ENCODE measurements around the gene VGLL3.

VGLL3 gene

DNA sequence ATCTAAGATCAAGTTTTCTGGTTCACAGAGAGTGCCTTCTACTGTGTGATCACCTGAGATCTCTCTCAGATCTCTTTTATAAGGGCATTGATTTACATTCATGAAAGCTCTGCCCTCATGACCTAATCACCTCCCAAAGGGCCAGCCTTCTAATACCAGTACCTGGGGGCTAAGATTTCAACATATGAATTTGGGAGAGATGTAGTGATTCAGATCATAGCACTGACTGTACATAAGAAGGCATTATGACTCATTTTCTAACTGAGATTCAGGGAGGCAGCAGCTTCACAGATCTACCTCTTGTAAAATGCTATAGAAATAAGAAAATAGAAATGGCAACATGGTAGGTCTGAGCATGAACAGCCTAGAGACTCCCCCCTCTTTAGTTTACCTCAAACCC is 39.6 kb downstream of the VGLL3 start:
- DNase-seq (ENCODE audit: low read depth in 2 of 2), result no peak

DNA sequence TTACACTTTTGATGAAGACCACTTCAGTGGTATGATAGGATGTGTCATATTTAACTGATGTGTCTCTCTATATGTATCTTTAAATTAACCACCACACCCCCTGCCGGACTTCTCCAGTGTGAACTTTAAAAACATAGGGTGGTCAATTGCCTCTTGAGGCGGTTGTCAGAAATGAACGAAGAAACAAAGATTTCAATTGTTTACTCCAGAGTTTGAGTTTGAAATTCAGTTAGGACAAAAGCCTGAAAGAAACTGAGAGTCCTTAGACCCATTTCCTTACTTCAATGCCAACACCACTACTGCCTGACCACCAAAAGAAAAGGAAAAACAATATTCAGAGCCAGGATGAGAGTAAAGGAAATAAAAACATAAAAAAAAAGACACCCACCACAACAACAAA is 40.2 kb downstream of the VGLL3 start:
- no peak for DNase-seq (ENCODE audit: low read depth in 2 of 2)

DNA sequence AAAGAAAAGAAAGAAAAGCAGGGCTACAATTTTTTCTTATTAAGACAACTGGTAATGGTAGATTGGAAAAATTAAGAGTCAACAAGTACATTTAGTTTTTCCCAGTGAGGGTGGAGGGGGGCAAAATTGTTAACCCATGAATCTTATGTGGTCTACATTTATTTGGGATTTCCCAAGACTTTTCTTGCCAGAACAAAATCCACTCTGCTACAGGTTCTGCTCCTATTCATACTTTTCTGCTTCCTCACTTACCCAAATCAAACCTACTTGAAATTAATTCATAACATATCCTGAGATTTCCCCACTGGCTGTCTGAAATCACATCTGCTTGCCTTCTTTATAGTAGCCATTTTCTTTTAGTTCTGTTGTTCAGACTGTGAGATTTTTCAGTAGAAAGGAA is 41.1 kb downstream of the VGLL3 start:
- no peak for DNase-seq (ENCODE audit: low read depth in 2 of 2)

DNA sequence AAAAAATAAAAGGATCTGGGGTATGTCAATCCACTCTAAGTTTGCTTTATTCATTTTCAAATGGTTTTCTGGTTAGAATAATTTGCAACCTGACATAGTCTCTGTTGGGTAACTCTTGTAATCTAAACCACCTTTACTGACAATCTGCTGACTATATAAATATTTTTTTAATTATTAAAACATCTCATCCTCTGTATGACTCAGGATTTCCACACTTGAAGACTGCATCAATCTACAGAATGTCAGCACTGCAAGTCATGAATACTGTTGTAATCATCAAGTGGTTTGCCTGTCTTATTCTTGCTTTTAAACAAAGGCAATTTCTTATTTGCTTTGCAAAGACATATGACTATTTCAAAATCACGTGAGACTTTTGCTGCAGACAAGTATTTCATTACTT is 42.1 kb downstream of the VGLL3 start:
- DNase-seq (ENCODE audit: low read depth in 2 of 2), result no peak

DNA sequence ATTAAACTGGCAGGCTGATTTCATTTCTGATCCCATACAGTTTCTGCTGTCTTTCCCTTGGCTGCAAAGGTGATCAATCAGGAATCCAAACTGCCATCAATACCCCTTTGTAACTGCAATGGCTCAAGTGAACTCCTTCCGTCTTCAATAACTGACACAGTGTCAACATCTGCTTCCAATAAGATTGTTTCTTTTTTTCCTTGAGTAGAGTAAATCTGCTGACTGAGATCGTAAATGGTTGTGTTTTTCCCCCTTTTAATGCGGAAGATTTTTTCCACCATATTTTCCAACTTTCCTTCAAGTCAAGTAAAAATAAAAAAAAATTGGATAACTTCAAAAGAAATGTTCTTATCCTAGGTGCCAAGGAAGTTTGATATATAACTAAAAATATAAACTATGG is 48.7 kb downstream of the VGLL3 start:
- no peak for DNase-seq (ENCODE audit: low read depth in 2 of 2)

DNA sequence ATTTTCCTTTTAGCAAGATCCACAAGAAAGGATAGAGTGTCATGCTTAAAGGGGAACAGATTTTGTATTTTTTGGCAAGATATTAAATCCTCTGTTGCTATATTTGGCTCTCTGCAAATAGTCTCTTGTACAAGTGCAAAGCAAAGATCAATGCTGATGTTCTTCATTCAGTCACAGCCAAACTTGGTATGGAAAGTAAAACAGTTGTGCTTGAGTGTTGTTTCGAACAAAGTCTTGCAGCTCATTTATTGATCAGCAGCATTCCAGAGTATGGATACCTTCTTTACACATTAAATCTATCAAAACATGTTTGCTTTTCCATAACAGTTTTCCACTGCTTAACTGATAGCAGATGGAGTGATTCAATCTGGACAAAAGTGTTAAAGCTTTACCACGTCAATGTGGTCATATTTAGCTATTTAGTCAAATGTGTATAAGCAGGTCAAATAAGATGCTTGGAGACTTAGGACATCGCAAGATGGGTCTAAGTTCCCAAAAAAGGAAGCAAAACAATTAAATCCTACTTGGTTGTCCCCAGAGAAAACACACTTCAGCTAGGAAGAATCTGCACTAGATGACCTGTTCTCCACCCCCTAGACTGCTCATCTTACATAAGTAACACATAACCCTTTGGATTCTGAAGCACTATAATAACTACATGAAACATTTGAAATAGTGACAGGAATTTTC is 52.4 kb downstream of the VGLL3 start:
- DNase-seq (ENCODE audit: low read depth in 2 of 2), result no peak

DNA sequence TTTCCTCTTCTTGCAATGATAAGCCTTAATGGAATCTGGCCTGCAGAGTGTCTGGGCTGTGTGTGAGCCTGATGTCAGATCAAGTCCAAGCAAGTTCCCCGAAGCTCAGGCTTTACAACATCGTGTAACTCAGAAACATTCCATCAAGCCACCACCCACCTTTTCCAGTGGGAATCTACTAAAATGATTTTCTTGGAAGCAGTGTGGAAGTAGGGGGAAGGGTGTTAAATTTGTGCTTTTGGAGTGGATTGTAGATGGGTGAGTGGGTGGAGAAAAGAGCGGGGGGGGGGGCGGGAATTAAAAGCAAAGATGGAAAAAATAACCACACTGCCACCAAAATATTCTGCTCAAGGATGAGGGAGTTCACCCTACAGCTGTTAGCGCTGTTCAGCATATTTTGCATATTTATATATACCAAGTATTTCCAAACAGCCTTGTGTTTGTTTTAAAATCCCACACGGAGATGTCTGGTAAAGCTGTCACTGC is 53.6 kb downstream of the VGLL3 start:
- DNase-seq (ENCODE audit: low read depth in 2 of 2), result no peak

DNA sequence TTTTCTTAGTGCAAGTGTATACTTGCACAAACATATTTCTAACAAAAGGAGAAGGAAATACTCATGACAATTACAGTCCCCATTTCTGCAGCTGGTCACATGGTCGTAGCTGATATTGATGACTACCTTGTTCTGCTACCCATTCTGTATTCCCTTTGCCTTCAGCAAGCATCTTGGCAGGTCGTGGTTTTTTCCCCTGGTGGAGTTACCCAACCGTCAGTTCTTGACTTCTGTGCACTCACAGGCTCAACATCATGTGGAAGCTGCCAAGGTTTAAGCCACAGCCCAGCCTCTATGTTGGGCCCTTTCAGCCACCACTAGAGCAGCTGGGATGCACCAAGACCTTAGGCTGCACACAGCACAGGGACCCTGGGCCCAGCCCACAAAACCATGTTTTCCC is 56.1 kb downstream of the VGLL3 start:
- DNase-seq (ENCODE audit: low read depth in 2 of 2), result no peak

DNA sequence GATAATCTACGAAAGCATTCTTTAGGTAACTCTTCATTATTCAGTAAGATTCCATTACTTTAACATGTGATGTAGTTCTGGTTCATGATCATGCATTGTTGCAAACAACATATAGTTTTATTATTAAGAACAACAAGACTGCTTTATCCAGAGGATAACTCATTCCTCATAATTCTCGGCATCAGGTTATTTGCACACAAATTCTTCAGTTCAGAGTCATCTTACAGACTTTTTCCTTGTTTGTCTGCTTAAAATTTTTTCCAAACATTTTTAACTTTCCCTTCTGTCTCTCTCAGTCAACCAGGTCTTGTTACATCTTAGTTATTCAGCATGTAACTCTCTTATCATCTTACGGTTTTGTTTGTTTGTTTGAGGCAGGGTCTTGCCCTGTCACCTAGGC is 60.1 kb downstream of the VGLL3 start:
- no peak for DNase-seq (ENCODE audit: low read depth in 2 of 2)

DNA sequence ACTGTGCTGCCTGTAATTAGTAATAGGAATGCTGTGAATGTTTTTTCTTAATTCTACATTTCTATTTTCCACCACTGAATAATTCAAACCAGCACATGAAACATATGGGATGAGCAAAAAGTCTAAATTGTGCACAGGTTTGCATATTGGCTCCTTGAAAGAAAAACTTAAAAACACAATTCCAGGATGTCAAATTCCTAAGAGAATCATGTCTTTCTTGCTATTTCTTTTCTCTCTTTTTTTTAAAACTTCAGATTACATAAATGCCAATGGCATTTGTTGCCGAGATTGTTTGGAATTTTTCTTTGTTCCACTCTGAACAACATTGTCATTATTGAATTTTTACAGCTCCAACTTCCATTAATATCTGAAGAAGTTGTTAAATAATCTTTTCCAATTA is 60.8 kb downstream of the VGLL3 start:
- DNase-seq (ENCODE audit: low read depth in 2 of 2), result no peak

DNA sequence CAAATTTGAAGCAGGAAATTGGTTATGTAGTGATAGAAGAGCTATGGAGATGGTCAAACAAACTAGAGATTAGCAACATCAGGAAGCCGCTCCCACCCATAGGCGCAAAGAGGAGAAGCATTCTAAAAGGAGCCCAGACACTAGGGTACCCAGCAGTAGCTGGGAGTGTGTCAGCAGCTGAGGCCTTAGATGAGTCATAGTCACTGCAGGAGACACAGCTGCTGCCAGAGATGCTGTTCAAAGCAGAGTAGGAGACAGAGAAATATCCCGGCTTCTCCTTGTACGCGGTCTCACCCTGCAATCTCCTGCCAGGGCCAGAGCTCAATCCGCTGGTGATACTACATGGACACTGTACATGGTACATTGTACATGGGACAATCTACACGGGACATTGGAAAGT is 61.9 kb downstream of the VGLL3 start:
- no peak for DNase-seq (ENCODE audit: low read depth in 2 of 2)

DNA sequence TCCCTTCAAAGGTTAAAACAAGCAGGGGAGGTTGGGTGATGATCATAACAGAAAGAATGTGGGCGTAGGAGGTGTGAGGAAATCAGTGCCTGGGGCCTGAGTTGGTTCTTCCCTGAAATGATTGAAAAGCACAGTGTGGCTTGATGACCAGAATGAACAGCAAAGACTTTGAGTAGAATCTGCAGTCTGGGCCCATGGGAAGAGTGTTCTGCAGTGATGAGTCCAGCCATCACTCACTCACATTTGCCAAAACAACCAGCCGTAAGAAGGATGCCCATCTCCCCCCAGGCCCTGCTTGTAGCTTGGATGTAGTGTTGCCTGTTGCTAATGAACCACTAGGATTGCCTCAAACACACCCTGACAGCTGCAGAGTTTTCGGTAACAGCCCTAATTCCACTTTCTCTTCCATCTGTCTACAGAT is 67.9 kb downstream of the VGLL3 start:
- DNase-seq (ENCODE audit: low read depth in 2 of 2), result no peak

DNA sequence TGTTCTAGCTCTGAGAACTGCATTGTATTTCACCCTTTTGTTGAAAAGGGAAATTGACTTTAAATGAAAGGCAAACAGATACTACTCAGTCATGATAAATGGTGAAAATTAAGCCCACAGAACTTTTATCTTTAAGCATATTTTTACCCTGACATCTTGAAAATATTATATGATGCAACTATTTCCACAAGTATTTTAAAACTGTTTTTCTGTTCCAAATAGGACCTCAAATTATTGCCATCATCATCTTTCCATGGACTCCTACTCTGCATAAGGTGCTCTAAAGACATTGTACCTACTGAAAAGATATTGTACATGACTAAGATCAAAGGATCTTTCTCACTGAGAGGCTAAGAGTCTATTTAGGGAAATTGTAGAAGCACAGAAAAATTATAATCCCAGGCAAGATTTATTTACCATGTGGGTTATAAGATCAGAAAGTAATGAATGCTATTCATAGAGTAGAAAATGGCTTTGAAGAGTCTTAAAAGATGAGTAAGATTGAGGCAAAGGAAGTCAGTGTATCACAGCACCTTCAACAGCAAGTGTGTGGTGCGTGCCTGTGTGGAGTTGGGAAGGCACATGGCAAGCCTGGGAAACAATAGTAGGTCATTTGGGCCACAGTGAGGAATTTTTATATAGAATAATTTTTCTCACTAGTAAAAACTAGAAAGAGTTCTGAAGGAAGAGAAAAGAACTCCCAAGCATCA is 68.8 kb downstream of the VGLL3 start:
- no peak for DNase-seq (ENCODE audit: low read depth in 2 of 2)

DNA sequence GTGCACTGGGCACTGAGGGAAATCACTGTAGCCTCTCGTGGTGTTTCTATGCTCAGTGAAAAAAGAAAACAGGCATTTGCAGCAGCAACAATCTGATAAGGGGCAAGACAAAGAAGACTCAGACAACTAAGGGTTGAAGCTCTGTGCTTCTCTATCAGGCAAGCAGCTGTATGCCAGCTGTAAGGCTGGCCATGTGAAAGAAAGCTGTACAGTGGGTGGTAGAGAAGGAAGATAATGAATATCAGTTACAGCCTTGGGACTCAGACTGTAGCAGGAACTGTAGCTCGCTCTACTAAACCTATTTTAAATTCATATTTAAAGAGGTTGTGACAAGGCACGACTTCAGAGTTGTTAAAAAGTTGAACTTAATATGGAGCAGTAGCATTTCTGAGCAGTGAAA is 76.3 kb downstream of the VGLL3 start:
- no peak for DNase-seq (ENCODE audit: low read depth in 2 of 2)

DNA sequence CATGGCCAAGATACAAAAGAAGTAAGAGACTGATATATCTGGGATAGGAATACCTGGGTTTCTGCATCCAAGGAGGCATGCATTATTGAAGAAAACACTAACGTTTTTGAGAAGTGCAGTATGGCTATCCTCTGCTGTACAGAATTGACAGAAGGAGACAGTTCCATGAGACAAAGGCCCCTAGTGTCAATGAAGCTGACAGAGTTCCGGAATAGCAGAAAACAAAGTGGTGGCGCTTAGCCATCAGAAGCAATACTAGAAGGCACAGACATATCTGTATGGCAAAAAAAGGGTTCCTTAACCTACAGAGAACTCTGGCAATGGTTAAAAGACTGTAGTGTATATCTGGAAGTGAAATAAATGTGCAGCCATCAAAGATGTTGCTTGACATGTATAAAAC is 77.8 kb downstream of the VGLL3 start:
- DNase-seq (ENCODE audit: low read depth in 2 of 2), result no peak

DNA sequence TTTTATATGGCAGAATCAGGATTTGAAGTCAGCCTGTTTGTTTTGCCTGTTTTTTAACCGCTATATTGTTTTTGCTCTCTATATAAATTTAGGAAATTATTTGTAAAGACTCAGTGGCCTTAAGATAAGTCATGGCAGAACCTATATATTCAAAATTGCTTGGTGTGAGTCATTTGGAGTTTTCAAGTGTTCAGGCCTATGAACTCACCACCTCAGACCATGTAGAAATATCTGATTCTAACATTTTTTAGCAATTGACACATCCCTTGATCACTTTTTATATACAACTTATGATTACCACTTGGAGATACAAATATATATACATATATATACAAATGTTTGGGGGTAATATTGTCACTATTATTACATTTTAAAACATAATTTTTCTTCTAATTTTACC is 95.7 kb downstream of the VGLL3 start:
- DNase-seq (ENCODE audit: low read depth in 2 of 2), result no peak

DNA sequence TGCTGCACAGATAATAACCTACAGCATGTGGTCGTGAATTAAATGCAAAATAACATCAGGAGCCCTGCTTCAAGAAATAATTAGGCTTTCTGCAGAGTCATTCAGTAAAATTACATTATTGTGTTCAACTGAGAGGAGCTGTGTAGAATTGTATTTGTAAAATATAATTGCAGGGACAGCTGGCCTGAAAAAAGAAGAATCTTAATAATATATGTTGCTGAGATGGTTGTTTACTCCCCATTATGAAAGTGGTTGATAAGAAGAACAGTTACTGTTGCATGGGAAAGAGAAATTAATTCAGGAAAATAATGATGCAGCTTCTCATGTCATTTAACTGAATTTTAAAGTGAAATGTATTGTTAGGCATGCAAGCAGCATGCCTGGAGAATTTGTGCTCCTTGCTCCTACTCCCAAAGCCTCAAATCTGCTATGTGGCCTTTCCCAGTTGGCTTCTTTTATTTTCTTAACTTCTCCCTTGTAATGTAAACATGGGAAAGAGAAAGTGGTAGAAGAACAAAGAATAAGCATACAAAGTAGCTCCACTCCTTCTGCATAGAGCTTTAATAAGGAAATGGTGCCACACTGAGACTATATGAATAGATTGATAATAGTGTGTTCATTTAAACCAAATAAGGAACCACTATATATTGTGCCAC is 100.1 kb downstream of the VGLL3 start:
- DNase-seq (ENCODE audit: low read depth in 2 of 2), result no peak
